GM18526 (cell line): ENCODE data around the gene EIF4ENIF1.

Source experiments
- POLR2A ChIP-seq: IDR thresholded peaks from 3 replicates; pipeline ENCODE4 v1.6.1; 2011; ENCODE audit not compliant: insufficient read length; ENCODE audit errors: extremely low read depth

EIF4ENIF1 gene

GRCh38 chr22:31496735-31497146 is 7.1 kb upstream of the EIF4ENIF1 start:
- TF ChIP-seq POLR2A = no peak

- TF ChIP-seq POLR2A = peak; percentile 69
Observed at GRCh38 chr22:31496007-31496734, 6.5 kb upstream of the EIF4ENIF1 start, which contains the start of gene SFI1. Gene SFI1, plus strand, starts transcription at chr22:31496536. Its CDS starts 11,749 bp downstream, at chr22:31508285.

GRCh38 chr22:31495343-31495742 is 5.7 kb upstream of the EIF4ENIF1 start:
- no peak for TF ChIP-seq POLR2A

- TF ChIP-seq POLR2A = no peak
Observed at GRCh38 chr22:31492151-31492550, 2.5 kb upstream of the EIF4ENIF1 start.

GRCh38 chr22:31491218-31491962 is 1.7 kb upstream of the EIF4ENIF1 start:
- TF ChIP-seq POLR2A = no peak

GRCh38 chr22:31490496-31490925 is 869 bp upstream of the EIF4ENIF1 start:
- TF ChIP-seq POLR2A = peak; percentile 68

- TF ChIP-seq POLR2A = no peak
Observed at GRCh38 chr22:31488988-31489617, 539 bp downstream of the EIF4ENIF1 start.

GRCh38 chr22:31488346-31488883 is 1.2 kb downstream of the EIF4ENIF1 start:
- no peak for TF ChIP-seq POLR2A

- TF ChIP-seq POLR2A = no peak
Observed at GRCh38 chr22:31486951-31487350, 2.7 kb downstream of the EIF4ENIF1 start.

GRCh38 chr22:31481129-31481528 is 8.5 kb downstream of the EIF4ENIF1 start:
- TF ChIP-seq POLR2A = no peak

- no peak for TF ChIP-seq POLR2A
Observed at GRCh38 chr22:31477329-31477728, 12.3 kb downstream of the EIF4ENIF1 start.

GRCh38 chr22:31475800-31476199 is 13.8 kb downstream of the EIF4ENIF1 start:
- no peak for TF ChIP-seq POLR2A

- TF ChIP-seq POLR2A = no peak
Observed at GRCh38 chr22:31474743-31475142, 14.9 kb downstream of the EIF4ENIF1 start.

GRCh38 chr22:31465307-31465706 is 24.3 kb downstream of the EIF4ENIF1 start:
- no peak for TF ChIP-seq POLR2A

- no peak for TF ChIP-seq POLR2A
Observed at GRCh38 chr22:31461699-31462098, 27.9 kb downstream of the EIF4ENIF1 start.
